ENCODE data around the gene MEX3D.

Gene MEX3D

GRCh38 chr19:1601613-1602064, 33.5 kb upstream of the MEX3D start:
- Histone ChIP-seq H3K27me3 (no peaks in the 10 kb centered on the region), H3K9me3 (no peaks in the 10 kb centered on the region), H3K4me3 (ENCODE audit: low read depth in 1 of 2, low read length in 1 of 2) (no peak overlapping the region), H3K27ac (no peak overlapping the region), H3K36me3 (peaks cover 39% of the 10 kb centered on the region), H3K4me1 (ENCODE audit: control insufficient read depth in 1 of 2, insufficient read depth in 1 of 2, low read depth in 1 of 2, low read length in 1 of 2) (peaks cover 27 to 32% of the 10 kb centered on the region in 2 experiments)
- TF ChIP-seq CTCF (IDR thresholded peaks at IDR 0.05), result no peak

- no peak for TF ChIP-seq CTCF (IDR thresholded peaks at IDR 0.05)
- no peak overlapping the region for H3K4me3 ChIP-seq (ENCODE audit: low read depth in 1 of 2, low read length in 1 of 2)
- H3K9me3 ChIP-seq, result no peaks in the 10 kb centered on the region
- H3K4me1 ChIP-seq (ENCODE audit: control insufficient read depth in 1 of 2, insufficient read depth in 1 of 2, low read depth in 1 of 2, low read length in 1 of 2), result peaks cover 10 to 15% of the 10 kb centered on the region in 2 experiments
- no peaks in the 10 kb centered on the region for H3K27me3 ChIP-seq
- H3K27ac ChIP-seq, result no peak overlapping the region
- peaks cover 55% of the 10 kb centered on the region for H3K36me3 ChIP-seq
Observed at GRCh38 chr19:1599460-1599846, 31.3 kb upstream of the MEX3D start.

GRCh38 chr19:1598777-1599459, 30.8 kb upstream of the MEX3D start:
- no peak overlapping the region for H3K27ac ChIP-seq
- no peak for TF ChIP-seq CTCF (IDR thresholded peaks at IDR 0.05)
- H3K4me3 ChIP-seq (ENCODE audit: low read depth in 1 of 2, low read length in 1 of 2), result no peak overlapping the region
- peaks cover 55% of the 10 kb centered on the region for H3K36me3 ChIP-seq
- no peaks in the 10 kb centered on the region for H3K27me3 ChIP-seq
- H3K9me3 ChIP-seq, result no peaks in the 10 kb centered on the region
- peaks cover 5 to 10% of the 10 kb centered on the region in 2 experiments for H3K4me1 ChIP-seq (ENCODE audit: control insufficient read depth in 1 of 2, insufficient read depth in 1 of 2, low read depth in 1 of 2, low read length in 1 of 2)

DNA sequence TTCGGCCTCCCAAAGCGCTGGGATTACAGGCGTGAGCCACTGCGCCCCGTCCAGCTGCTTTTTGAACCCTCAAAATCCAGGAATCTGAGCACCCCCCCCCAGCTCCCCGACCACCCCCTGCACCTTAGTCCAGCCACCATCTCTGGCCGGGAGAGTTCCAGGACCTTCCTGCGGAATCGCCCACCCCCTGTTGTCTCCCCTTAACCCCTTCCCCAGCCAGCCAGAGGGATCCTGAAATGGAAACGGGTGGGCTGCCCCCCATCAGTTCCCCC, 25.3 kb upstream of the MEX3D start:
- H3K36me3 ChIP-seq, result peaks cover 34% of the 10 kb centered on the region
- H3K27me3 ChIP-seq, result no peaks in the 10 kb centered on the region
- peak overlapping the region; percentile 69 to 76 for H3K4me3 ChIP-seq (ENCODE audit: low read depth in 1 of 2, low read length in 1 of 2)
- H3K27ac ChIP-seq, result no peak overlapping the region
- H3K4me1 ChIP-seq (ENCODE audit: control insufficient read depth in 1 of 2, insufficient read depth in 1 of 2, low read depth in 1 of 2, low read length in 1 of 2), result peaks cover 22% of the 10 kb centered on the region in 2 experiments
- H3K9me3 ChIP-seq, result no peaks in the 10 kb centered on the region
- TF ChIP-seq CTCF (IDR thresholded peaks at IDR 0.05), result no peak

DNA sequence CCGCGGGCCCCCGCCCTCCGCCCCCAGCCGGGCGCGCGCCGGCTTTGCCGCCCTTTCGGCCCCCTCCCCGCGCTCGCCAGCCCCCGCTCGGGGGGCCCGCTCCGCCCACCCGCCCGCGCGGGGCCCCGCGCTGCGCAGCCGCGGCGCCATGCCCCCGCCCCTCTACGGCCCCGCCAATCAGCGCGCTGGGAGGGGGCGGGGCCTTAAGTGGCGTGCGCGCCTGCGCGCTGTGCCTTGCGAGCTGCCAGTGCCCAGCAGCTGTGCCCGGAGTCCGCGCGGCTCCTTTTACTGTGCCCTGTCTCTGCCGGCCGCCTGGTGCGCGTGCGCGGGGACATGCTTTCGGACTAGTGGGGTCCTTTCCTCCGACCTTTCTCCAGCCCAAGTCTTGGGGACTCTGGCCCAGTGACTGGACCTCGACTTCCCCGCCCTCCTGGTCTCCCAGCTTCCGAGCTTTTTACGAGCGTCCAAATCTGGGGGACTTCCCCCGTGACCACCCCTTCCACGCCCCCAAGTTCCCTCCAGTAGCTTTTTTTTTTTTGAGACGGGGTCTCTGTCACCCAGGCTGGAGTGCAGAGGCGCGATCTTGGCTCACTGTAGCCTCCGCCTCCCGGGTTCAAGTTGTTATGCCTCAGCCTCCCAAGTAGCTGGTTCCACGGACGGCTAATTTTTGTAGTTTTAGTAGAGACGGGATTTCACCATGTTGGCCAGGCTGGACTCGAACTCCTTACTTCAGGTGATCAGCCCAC, 24.8 kb upstream of the MEX3D start, which contains the start of gene MBD3:
Gene MBD3 (minus strand): TSS at position 111 of the 746 bp plus-strand sequence. CDS start 234 bp downstream, outside the sequence.
- Histone ChIP-seq H3K4me3 (ENCODE audit: low read depth in 1 of 2, low read length in 1 of 2) (peak within 1 kb of the TSS; percentile 75 to 76), H3K36me3 (peaks cover 29% of the 10 kb centered on the region), H3K27me3 (no peaks in the 10 kb centered on the region), H3K4me1 (ENCODE audit: control insufficient read depth in 1 of 2, insufficient read depth in 1 of 2, low read depth in 1 of 2, low read length in 1 of 2) (peaks cover 22% of the 10 kb centered on the region in 2 experiments), H3K27ac (peak within 1 kb of the TSS; percentile 94), H3K9me3 (no peaks in the 10 kb centered on the region)
- TF ChIP-seq CTCF (IDR thresholded peaks at IDR 0.05), result peak; percentile 43
